SH-SY5Y (cell line): ENCODE data around the gene BDH1.

ENCODE experiments used
- GATA2 ChIP-seq: IDR thresholded peaks from 2 replicates; pipeline ENCODE4 v1.6.1; 2011; ENCODE audit warnings: mild to moderate bottlenecking, low read depth, low read length
- GATA3 ChIP-seq: IDR thresholded peaks from 2 replicates; pipeline ENCODE4 v1.6.1; 2011; ENCODE audit warnings: low read depth, mild to moderate bottlenecking, low read length, moderate library complexity

GRCh38 chr3:197507541-197507940 lies 48.2 kb downstream of the BDH1 start:
- TF ChIP-seq GATA3 (no peak), GATA2 (no peak)
